K562 (cell line): ENCODE results near the gene FYTTD1. TPM values are rescaled to one million over a fixed set of nuclear protein-coding genes. Genes with fewer than 3 reads are reported as not detected.

Experiments
- ZBED1 ChIP-seq: IDR thresholded peaks from 2 replicates; pipeline ENCODE4 v1.6.1; 2014
- ZNF232 ChIP-seq: sonication (generic); formaldehyde crosslinking; IDR thresholded peaks from 2 replicates; pipeline ENCODE4 v1.8.0; 2022; ENCODE audit warnings: mild to moderate bottlenecking, missing genetic modification reagents
- ZNF239 ChIP-seq: fragments of 250-450 bp; sonication (Bioruptor Pico); IDR thresholded peaks from 2 replicates; pipeline ENCODE4 v1.4.0; 2020; ENCODE audit warnings: mild to moderate bottlenecking
- polyA plus RNA-seq, 8 experiments: library from polyadenylated mRNA; depleted of rRNA in 4 of 8; stranded (reverse) in 5 of 8; unstranded in 3 of 8; fragments of >200 nt; fragmentation: Nextera tagmentation in 2 of 8; fragmentation: Illumina TruSeq in 1 of 8; extraction: Ambion mirVana in 2 of 8; extraction: Trizol in 1 of 8; gene quantifications; 2 replicates each; pipeline versions ENCODE4 v1.2.1 to v1.2.3, GENCODE V29; 2011 to 2014; ENCODE audit warnings: inconsistent platforms in 1 of 8, missing spikeins in 1 of 8
- total RNA-seq, 7 experiments: library from RNA; depleted of rRNA in 6 of 7; stranded (reverse); fragments of >200 nt in 6 of 7; fragmentation: Illumina TruSeq in 2 of 7; extraction: Trizol in 2 of 7; gene quantifications; 2 replicates each; pipeline versions ENCODE4 v1.2.1 to v1.2.3, GENCODE V29; 2011 to 2021; ENCODE audit warnings: low replicate concordance in 1 of 7
- TF ChIP-seq, protein P1 (sequence below): sonication (generic); formaldehyde crosslinking; IDR thresholded peaks from 2 replicates; pipeline ENCODE4 v1.8.1; 2023; ENCODE audit warnings: missing genetic modification reagents, mild to moderate bottlenecking, borderline replicate concordance
- TF ChIP-seq, protein P2 (sequence below): conservative IDR thresholded peaks from 2 replicates; pipeline ENCODE4 v1.6.1; 2011; ENCODE audit warnings: low read depth, mild to moderate bottlenecking, low read length; ENCODE audit not compliant: control insufficient read depth
- TF ChIP-seq, protein P3 (sequence below): sonication (generic); formaldehyde crosslinking; IDR thresholded peaks from 2 replicates; pipeline ENCODE4 v1.8.0; 2022; ENCODE audit warnings: missing genetic modification reagents, mild to moderate bottlenecking, borderline replicate concordance
- TF ChIP-seq, protein P4 (sequence below): IDR thresholded peaks from 2 replicates; pipeline ENCODE4 v1.6.1; 2014; ENCODE audit warnings: antibody characterized with exemption

The FYTTD1 gene
- total and polyA plus RNA-seq, 9 of the 15 experiments (the other 6 are each of a cell fraction or from before 2014, with no cell fraction given) = 35.7 to 106 (median 76.3) TPM

DNA sequence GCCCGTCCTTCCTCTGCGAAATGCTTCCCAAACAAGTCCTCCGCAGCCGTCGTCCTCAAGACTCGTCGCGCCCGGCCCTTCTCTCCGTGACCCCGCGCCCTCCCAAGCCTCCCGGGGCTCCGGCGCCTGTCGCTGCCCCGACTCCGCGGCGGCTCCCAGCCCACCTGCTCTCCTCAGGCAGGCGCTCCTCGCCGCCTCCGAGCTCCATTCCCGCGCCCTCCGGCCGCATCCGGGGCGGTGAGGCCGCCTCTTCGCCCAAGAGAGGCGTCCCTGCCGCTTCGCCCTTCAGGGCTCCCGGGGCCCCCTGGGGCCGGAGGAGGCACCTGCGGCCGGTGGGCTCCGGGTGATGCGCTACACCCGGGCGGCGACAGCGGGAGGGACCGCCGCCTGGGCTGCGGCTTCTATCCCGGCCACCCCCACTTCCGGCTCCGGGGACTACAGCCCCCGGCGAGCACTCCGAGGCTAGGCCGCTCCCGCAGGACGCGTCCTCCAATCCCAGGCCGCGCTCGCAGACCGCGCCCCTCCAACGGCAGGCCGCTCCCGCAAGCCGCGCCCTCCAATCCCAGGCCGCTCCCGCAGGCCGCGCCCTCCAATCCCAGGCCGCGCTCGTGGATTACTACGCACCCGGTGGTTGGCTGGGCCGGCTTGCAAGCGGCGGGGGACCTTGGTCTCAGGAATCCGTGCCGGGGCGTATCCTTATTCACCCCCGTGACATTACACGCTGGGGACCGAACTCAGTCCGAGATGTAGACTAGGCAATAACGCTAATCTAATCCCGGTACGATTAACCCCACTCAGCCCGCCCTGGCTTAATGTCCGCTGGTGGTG, 13.0 kb upstream of the FYTTD1 start, which contains the start of gene RUBCN (continued):
- TF ChIP-seq, protein P1, sequence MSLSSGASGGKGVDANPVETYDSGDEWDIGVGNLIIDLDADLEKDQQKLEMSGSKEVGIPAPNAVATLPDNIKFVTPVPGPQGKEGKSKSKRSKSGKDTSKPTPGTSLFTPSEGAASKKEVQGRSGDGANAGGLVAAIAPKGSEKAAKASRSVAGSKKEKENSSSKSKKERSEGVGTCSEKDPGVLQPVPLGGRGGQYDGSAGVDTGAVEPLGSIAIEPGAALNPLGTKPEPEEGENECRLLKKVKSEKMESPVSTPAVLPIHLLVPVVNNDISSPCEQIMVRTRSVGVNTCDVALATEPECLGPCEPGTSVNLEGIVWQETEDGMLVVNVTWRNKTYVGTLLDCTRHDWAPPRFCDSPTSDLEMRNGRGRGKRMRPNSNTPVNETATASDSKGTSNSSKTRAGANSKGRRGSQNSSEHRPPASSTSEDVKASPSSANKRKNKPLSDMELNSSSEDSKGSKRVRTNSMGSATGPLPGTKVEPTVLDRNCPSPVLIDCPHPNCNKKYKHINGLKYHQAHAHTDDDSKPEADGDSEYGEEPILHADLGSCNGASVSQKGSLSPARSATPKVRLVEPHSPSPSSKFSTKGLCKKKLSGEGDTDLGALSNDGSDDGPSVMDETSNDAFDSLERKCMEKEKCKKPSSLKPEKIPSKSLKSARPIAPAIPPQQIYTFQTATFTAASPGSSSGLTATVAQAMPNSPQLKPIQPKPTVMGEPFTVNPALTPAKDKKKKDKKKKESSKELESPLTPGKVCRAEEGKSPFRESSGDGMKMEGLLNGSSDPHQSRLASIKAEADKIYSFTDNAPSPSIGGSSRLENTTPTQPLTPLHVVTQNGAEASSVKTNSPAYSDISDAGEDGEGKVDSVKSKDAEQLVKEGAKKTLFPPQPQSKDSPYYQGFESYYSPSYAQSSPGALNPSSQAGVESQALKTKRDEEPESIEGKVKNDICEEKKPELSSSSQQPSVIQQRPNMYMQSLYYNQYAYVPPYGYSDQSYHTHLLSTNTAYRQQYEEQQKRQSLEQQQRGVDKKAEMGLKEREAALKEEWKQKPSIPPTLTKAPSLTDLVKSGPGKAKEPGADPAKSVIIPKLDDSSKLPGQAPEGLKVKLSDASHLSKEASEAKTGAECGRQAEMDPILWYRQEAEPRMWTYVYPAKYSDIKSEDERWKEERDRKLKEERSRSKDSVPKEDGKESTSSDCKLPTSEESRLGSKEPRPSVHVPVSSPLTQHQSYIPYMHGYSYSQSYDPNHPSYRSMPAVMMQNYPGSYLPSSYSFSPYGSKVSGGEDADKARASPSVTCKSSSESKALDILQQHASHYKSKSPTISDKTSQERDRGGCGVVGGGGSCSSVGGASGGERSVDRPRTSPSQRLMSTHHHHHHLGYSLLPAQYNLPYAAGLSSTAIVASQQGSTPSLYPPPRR (CRISPR knock-in tag) = no peak
- TF ChIP-seq, protein P2, sequence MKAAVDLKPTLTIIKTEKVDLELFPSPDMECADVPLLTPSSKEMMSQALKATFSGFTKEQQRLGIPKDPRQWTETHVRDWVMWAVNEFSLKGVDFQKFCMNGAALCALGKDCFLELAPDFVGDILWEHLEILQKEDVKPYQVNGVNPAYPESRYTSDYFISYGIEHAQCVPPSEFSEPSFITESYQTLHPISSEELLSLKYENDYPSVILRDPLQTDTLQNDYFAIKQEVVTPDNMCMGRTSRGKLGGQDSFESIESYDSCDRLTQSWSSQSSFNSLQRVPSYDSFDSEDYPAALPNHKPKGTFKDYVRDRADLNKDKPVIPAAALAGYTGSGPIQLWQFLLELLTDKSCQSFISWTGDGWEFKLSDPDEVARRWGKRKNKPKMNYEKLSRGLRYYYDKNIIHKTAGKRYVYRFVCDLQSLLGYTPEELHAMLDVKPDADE = peak; percentile 88; the same call in 1 of the 2 replicates
- TF ChIP-seq ZNF239 (CRISPR knock-in tag) (no peak), ZNF232 (CRISPR knock-in tag) (peak; percentile 62; the same call in 1 of the 2 replicates), ZBED1 (0 out of 2 replicates have a peak, but pooled peaks have one; percentile 23)
- TF ChIP-seq, protein P3, sequence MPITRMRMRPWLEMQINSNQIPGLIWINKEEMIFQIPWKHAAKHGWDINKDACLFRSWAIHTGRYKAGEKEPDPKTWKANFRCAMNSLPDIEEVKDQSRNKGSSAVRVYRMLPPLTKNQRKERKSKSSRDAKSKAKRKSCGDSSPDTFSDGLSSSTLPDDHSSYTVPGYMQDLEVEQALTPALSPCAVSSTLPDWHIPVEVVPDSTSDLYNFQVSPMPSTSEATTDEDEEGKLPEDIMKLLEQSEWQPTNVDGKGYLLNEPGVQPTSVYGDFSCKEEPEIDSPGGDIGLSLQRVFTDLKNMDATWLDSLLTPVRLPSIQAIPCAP (CRISPR knock-in tag) = no peak
- TF ChIP-seq, protein P4, sequence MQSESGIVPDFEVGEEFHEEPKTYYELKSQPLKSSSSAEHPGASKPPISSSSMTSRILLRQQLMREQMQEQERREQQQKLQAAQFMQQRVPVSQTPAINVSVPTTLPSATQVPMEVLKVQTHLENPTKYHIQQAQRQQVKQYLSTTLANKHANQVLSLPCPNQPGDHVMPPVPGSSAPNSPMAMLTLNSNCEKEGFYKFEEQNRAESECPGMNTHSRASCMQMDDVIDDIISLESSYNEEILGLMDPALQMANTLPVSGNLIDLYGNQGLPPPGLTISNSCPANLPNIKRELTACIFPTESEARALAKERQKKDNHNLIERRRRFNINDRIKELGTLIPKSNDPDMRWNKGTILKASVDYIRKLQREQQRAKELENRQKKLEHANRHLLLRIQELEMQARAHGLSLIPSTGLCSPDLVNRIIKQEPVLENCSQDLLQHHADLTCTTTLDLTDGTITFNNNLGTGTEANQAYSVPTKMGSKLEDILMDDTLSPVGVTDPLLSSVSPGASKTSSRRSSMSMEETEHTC = 0 out of 2 replicates have a peak, but pooled peaks have one; percentile 34
